ENCODE results near the gene RIMS3. TPM values are rescaled to one million over a fixed set of nuclear protein-coding genes. Genes with fewer than 3 reads are reported as not detected.
A peak's percentile ranks its signal among the peaks of the same experiment; 100 is the strongest.

Gene RIMS3
- total RNA-seq, 1 donor from 2014 or later, result 7.2 TPM

DNA sequence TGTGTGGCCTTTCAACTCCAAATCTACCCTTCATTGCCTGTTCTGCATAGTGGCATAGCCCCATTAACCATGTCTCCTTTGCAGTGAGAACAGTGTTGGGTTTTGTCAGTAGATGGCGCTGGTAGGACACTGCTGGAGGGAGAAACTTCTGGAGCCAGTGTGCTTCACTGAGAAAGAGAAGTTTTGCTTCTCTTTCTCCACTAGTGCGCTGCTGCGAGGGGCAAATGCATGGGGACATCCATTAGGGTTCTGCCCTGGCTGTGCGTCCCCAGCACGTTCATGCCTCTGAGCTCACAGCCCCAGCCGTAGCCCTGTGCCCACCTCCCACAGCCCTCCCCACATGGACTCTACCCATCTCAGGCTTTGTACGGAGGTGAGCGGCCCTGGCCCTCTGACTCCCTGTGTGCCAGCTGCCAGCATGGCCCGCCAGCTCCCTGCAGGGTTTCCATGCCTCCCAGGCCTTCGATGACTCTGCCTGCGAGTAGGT lies 53.1 kb downstream of the RIMS3 start:
- TF ChIP-seq, protein P1, sequence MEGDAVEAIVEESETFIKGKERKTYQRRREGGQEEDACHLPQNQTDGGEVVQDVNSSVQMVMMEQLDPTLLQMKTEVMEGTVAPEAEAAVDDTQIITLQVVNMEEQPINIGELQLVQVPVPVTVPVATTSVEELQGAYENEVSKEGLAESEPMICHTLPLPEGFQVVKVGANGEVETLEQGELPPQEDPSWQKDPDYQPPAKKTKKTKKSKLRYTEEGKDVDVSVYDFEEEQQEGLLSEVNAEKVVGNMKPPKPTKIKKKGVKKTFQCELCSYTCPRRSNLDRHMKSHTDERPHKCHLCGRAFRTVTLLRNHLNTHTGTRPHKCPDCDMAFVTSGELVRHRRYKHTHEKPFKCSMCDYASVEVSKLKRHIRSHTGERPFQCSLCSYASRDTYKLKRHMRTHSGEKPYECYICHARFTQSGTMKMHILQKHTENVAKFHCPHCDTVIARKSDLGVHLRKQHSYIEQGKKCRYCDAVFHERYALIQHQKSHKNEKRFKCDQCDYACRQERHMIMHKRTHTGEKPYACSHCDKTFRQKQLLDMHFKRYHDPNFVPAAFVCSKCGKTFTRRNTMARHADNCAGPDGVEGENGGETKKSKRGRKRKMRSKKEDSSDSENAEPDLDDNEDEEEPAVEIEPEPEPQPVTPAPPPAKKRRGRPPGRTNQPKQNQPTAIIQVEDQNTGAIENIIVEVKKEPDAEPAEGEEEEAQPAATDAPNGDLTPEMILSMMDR (IDR thresholded peaks at IDR 0.05; ENCODE audit: unreplicated experiment), result peak; percentile 79
- Mint-ChIP-seq H3K9me3 (ENCODE audit: low read depth) (peaks cover 3% of the 10 kb centered on the region), H3K4me3 (ENCODE audit: low read depth) (no peak overlapping the region), H3K27ac (no peak overlapping the region), H3K27me3 (peaks cover 2% of the 10 kb centered on the region), H3K4me1 (ENCODE audit: low read depth) (no peaks in the 10 kb centered on the region), H3K36me3 (ENCODE audit: insufficient read depth) (no peaks in the 10 kb centered on the region)
- DNase-seq (ENCODE audit: low spot score, unreplicated experiment), result peak; percentile 51

DNA sequence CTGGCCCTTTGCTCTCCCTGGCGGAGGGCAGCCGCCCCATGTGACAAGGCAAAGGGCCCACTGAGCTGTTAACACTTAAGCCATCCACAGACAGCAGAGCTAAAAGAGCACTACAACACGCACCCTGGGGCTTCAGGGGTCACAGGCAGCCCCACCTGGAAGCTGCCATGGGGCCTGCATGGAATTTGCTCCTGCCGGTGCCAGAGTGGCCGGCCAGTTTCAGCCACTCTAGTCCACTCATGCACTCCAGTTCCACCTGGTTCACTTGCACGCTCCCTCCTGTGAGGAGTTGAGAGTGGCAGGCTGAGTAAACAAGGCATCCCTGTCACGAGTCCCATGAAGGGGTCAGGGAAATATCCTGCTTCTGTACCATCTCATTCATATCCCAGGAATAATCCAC lies 55.3 kb downstream of the RIMS3 start:
- H3K27ac Mint-ChIP-seq, result no peak overlapping the region
- no peak for DNase-seq (ENCODE audit: low spot score, unreplicated experiment)

DNA sequence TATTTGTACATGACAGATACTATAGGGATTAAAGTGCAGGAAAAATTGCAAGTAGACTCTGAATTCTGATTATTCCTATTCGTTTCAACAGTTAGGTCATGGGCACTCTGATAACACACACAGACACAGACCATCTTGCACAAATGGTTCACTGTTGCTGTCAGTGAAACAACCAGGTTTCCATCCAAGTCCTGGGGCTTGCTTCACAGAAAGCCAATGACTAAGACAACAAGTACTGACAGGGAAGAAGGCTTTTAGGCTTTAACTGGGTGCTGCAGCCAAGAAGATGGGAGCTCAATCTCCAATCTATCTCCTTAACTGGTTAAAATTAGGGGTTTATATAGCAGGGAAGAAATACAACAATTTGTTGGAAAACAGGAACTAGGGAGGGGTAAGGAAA lies 57.6 kb downstream of the RIMS3 start:
- TF ChIP-seq, protein P1 (IDR thresholded peaks at IDR 0.05; ENCODE audit: unreplicated experiment), result no peak
- peaks cover 5% of the 10 kb centered on the region for H3K27me3 Mint-ChIP-seq
- H3K27ac Mint-ChIP-seq, result no peak overlapping the region
- DNase-seq (ENCODE audit: low spot score, unreplicated experiment), result no peak
- no peaks in the 10 kb centered on the region for H3K4me1 Mint-ChIP-seq (ENCODE audit: low read depth)
- no peak overlapping the region for H3K4me3 Mint-ChIP-seq (ENCODE audit: low read depth)
- H3K9me3 Mint-ChIP-seq (ENCODE audit: low read depth), result no peaks in the 10 kb centered on the region
- H3K36me3 Mint-ChIP-seq (ENCODE audit: insufficient read depth), result no peaks in the 10 kb centered on the region

More for the DNA sequence above, 55.3 kb downstream of the RIMS3 start:
- no peaks in the 10 kb centered on the region for H3K9me3 Mint-ChIP-seq (ENCODE audit: low read depth)
- no peaks in the 10 kb centered on the region for H3K4me1 Mint-ChIP-seq (ENCODE audit: low read depth)
- H3K36me3 Mint-ChIP-seq (ENCODE audit: insufficient read depth), result no peaks in the 10 kb centered on the region
- peaks cover 5% of the 10 kb centered on the region for H3K27me3 Mint-ChIP-seq
- TF ChIP-seq, protein P1 (IDR thresholded peaks at IDR 0.05; ENCODE audit: unreplicated experiment), result no peak
- H3K4me3 Mint-ChIP-seq (ENCODE audit: low read depth), result no peak overlapping the region

DNA sequence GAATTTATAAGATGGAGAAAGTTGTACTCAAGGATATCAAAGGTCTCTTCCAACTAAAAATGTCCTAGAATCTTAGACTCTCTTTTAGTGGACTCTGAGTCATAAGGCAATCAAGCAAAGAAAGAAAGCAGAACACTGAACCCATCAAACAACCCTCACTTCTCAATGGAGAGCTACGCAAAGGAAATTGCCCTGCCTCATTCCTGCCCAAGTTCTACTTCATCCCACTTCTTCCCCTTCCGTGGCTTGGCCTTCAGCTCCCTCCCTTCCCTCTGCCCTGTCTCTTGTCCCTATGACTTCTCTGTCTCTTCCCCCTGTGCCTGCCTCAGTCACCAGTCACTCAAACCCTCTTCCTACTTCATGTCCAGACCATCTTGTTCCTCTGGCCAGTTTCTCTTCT lies 58.5 kb downstream of the RIMS3 start:
- H3K27me3 Mint-ChIP-seq, result peaks cover 8% of the 10 kb centered on the region
- no peak overlapping the region for H3K4me3 Mint-ChIP-seq (ENCODE audit: low read depth)
- no peaks in the 10 kb centered on the region for H3K4me1 Mint-ChIP-seq (ENCODE audit: low read depth)
- no peak for DNase-seq (ENCODE audit: low spot score, unreplicated experiment)
- no peak overlapping the region for H3K27ac Mint-ChIP-seq
- no peaks in the 10 kb centered on the region for H3K36me3 Mint-ChIP-seq (ENCODE audit: insufficient read depth)
- H3K9me3 Mint-ChIP-seq (ENCODE audit: low read depth), result no peaks in the 10 kb centered on the region
- TF ChIP-seq, protein P1 (IDR thresholded peaks at IDR 0.05; ENCODE audit: unreplicated experiment), result no peak

DNA sequence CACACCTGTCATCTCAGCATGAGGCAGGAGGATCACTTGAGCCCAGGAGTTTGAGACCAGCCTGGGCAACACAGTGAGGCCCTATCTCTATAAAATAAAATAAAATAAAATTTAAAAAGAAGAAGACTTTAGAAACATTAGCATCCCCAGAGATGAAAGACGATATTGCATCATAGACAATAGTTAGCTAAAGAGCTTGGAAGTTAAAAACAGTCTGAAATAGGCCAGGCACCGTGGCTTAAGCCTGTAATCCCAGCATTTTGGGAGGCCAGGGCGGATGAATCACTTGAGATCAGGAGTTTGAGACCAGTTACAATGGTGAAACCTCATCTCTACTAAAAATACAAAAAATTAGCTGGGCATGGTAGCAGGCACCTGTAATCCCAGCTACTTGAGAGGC lies 59.3 kb downstream of the RIMS3 start:
- no peaks in the 10 kb centered on the region for H3K36me3 Mint-ChIP-seq (ENCODE audit: insufficient read depth)
- no peaks in the 10 kb centered on the region for H3K4me1 Mint-ChIP-seq (ENCODE audit: low read depth)
- peaks cover 8% of the 10 kb centered on the region for H3K27me3 Mint-ChIP-seq
- TF ChIP-seq, protein P1 (IDR thresholded peaks at IDR 0.05; ENCODE audit: unreplicated experiment), result no peak
- H3K27ac Mint-ChIP-seq, result no peak overlapping the region
- no peak for DNase-seq (ENCODE audit: low spot score, unreplicated experiment)
- no peak overlapping the region for H3K4me3 Mint-ChIP-seq (ENCODE audit: low read depth)
- no peaks in the 10 kb centered on the region for H3K9me3 Mint-ChIP-seq (ENCODE audit: low read depth)

Data from progenitor cell of endocrine pancreas (in vitro differentiated cells).